ENCODE data around the gene MYO6. TPM values are rescaled to one million over a fixed set of nuclear protein-coding genes. Genes with fewer than 3 reads are reported as not detected.

Gene MYO6
- total RNA-seq, 3 donors from 2014 or later (not counting 1 experiment from before 2014, with no cell fraction given), result 3.7 to 9.2 (median 6.6) TPM

DNA sequence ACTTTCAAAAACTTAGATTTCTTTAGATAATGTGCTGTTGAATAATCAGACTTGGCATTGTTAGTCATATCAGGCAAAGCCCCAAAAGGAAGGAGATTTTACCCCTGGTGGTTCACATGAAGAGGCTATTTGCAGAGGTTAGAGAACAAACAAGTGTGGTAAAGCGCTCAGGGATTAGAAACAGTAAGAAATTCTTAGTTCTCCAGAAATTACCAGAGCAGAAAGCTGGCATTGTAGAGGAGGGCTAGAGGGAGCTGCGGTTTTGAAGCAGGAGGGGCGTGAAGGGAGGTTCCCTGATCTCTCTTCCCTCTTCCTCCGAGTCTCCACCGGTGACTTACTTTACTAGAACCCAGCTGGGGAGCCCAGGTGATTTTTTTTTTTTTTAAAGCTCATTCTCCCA, 10.2 kb downstream of the MYO6 start:
- H3K36me3 Mint-ChIP-seq, result no peaks in the 10 kb centered on the region
- H3K9me3 Mint-ChIP-seq, result no peaks in the 10 kb centered on the region
- H3K4me3 ChIP-seq (ENCODE audit: low read length), result no peak overlapping the region
- H3K27ac Mint-ChIP-seq, result no peak overlapping the region
- H3K4me1 ChIP-seq (ENCODE audit: control insufficient read depth, insufficient read depth, low read length), result no peaks in the 10 kb centered on the region
- ATAC-seq (no peak), DNase-seq (no peak)
- WGBS (ENCODE audit: insufficient coverage), result 37% methylated on average over 3 of the region's 5 CpGs
- no peaks in the 10 kb centered on the region for H3K36me3 ChIP-seq (ENCODE audit: control insufficient read depth, insufficient read depth, low read length)
- TF ChIP-seq, protein P1, sequence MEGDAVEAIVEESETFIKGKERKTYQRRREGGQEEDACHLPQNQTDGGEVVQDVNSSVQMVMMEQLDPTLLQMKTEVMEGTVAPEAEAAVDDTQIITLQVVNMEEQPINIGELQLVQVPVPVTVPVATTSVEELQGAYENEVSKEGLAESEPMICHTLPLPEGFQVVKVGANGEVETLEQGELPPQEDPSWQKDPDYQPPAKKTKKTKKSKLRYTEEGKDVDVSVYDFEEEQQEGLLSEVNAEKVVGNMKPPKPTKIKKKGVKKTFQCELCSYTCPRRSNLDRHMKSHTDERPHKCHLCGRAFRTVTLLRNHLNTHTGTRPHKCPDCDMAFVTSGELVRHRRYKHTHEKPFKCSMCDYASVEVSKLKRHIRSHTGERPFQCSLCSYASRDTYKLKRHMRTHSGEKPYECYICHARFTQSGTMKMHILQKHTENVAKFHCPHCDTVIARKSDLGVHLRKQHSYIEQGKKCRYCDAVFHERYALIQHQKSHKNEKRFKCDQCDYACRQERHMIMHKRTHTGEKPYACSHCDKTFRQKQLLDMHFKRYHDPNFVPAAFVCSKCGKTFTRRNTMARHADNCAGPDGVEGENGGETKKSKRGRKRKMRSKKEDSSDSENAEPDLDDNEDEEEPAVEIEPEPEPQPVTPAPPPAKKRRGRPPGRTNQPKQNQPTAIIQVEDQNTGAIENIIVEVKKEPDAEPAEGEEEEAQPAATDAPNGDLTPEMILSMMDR (IDR thresholded peaks at IDR 0.05), result no peak
- intact Hi-C loops (cut with micrococcal nuclease), result no loop called here
- H3K27me3 ChIP-seq (ENCODE audit: control insufficient read depth, insufficient read depth, low read length), result no peaks in the 10 kb centered on the region
- no peak overlapping the region for H3K4me3 Mint-ChIP-seq
- H3K27me3 Mint-ChIP-seq (ENCODE audit: low read depth in 2 of 2), result peaks cover 3 to 9% of the 10 kb centered on the region in 2 donors
- no peaks in the 10 kb centered on the region for H3K4me1 Mint-ChIP-seq
- H3K27ac ChIP-seq (ENCODE audit: low read length), result no peak overlapping the region
- H3K9me3 ChIP-seq (ENCODE audit: control insufficient read depth, insufficient read depth, low read length), result no peaks in the 10 kb centered on the region

DNA sequence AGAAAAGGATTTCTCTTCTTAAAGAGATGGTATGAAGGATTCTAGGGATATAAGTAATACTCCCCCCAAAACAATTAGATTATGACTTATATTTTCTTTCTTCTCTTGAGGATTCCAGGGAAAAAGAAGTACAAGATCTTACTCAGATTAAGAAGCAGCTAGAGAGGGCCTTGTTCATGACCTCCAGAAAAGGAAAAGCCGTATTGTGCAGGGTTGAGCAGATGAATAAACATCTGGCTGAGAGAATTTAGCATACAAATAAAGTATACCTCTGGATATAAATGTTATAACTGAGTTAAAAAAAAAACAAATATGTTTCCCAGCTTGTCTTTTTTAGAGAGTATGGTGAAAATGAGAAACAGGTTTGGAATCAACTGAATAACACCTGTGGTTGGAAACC, 11.3 kb downstream of the MYO6 start:
- Mint-ChIP-seq H3K9me3 (no peaks in the 10 kb centered on the region), H3K4me3 (no peak overlapping the region), H3K27me3 (ENCODE audit: low read depth in 2 of 2) (peaks cover 7 to 9% of the 10 kb centered on the region in 2 donors), H3K27ac (no peak overlapping the region), H3K4me1 (no peaks in the 10 kb centered on the region), H3K36me3 (no peaks in the 10 kb centered on the region)
- TF ChIP-seq, protein P1 (IDR thresholded peaks at IDR 0.05), result no peak
- 100% methylated on average over 1 of the region's 1 CpG for WGBS (ENCODE audit: insufficient coverage)
- DNase-seq, result no peak
- Histone ChIP-seq H3K27ac (ENCODE audit: low read length) (no peak overlapping the region), H3K27me3 (ENCODE audit: control insufficient read depth, insufficient read depth, low read length) (no peaks in the 10 kb centered on the region), H3K9me3 (ENCODE audit: control insufficient read depth, insufficient read depth, low read length) (no peaks in the 10 kb centered on the region), H3K36me3 (ENCODE audit: control insufficient read depth, insufficient read depth, low read length) (no peaks in the 10 kb centered on the region), H3K4me1 (ENCODE audit: control insufficient read depth, insufficient read depth, low read length) (no peaks in the 10 kb centered on the region), H3K4me3 (ENCODE audit: low read length) (no peak overlapping the region)
- intact Hi-C loops (cut with micrococcal nuclease), result no loop called here
- ATAC-seq, result no peak

DNA sequence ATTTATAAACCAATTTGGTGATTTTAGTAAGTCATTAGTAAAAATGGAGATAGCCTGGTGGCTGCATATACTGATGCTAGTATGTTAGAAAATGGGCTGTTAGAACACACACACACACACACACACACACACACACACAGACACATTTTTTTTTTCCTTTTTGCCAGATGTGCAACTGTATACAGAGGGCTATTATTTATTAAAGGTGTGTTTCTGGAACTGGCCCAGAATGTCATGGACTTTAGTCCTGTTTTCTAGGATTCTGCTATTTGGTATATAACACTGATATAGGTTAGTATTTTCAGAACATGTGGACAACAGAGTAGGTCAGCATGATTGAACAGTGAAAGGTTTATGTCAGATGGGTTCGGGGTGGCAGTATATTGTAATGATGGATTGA, 12.4 kb downstream of the MYO6 start:
- H3K27ac Mint-ChIP-seq, result no peak overlapping the region
- intact Hi-C loops (cut with micrococcal nuclease), result no loop called here
- H3K4me3 ChIP-seq (ENCODE audit: low read length), result no peak overlapping the region
- no peaks in the 10 kb centered on the region for H3K36me3 Mint-ChIP-seq
- DNase-seq (no peak), ATAC-seq (no peak)
- no peak overlapping the region for H3K27ac ChIP-seq (ENCODE audit: low read length)
- H3K9me3 Mint-ChIP-seq, result no peaks in the 10 kb centered on the region
- no peaks in the 10 kb centered on the region for H3K27me3 ChIP-seq (ENCODE audit: control insufficient read depth, insufficient read depth, low read length)
- no peaks in the 10 kb centered on the region for H3K9me3 ChIP-seq (ENCODE audit: control insufficient read depth, insufficient read depth, low read length)
- no peaks in the 10 kb centered on the region for H3K36me3 ChIP-seq (ENCODE audit: control insufficient read depth, insufficient read depth, low read length)
- no peaks in the 10 kb centered on the region for H3K4me1 ChIP-seq (ENCODE audit: control insufficient read depth, insufficient read depth, low read length)
- H3K4me3 Mint-ChIP-seq, result no peak overlapping the region
- TF ChIP-seq, protein P1 (IDR thresholded peaks at IDR 0.05), result no peak
- H3K4me1 Mint-ChIP-seq, result no peaks in the 10 kb centered on the region
- no CpG with 5 or more reads among the region's 1 CpG for WGBS (ENCODE audit: insufficient coverage)
- peaks cover 7 to 8% of the 10 kb centered on the region in 2 donors for H3K27me3 Mint-ChIP-seq (ENCODE audit: low read depth in 2 of 2)

DNA sequence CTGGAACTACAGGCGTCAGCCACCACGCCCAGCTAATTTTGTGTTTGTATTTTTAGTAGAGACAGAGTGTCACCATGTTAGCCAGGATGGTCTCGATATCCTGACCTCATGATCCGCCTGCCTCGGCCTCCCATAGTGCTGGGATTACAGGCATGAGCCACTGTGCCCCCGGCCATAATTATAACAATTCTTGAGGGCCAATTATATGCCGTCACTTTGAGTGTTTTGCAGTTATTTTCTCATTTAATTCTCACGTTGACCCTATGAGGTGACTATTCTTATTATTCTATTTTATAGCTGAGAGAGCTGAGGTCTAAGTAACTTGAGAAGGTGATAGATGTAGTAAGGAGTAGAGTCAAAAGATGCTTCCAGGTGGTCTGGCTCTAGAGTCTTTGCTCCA, 13.0 kb downstream of the MYO6 start:
- Histone ChIP-seq H3K27me3 (ENCODE audit: control insufficient read depth, insufficient read depth, low read length) (no peaks in the 10 kb centered on the region), H3K4me1 (ENCODE audit: control insufficient read depth, insufficient read depth, low read length) (no peaks in the 10 kb centered on the region), H3K4me3 (ENCODE audit: low read length) (no peak overlapping the region), H3K27ac (ENCODE audit: low read length) (no peak overlapping the region), H3K36me3 (ENCODE audit: control insufficient read depth, insufficient read depth, low read length) (no peaks in the 10 kb centered on the region), H3K9me3 (ENCODE audit: control insufficient read depth, insufficient read depth, low read length) (no peaks in the 10 kb centered on the region)
- Mint-ChIP-seq H3K27me3 (ENCODE audit: low read depth in 2 of 2) (peaks cover 7 to 8% of the 10 kb centered on the region in 2 donors), H3K4me1 (no peaks in the 10 kb centered on the region), H3K9me3 (no peaks in the 10 kb centered on the region), H3K27ac (no peak overlapping the region), H3K36me3 (no peaks in the 10 kb centered on the region), H3K4me3 (no peak overlapping the region)
- ATAC-seq, result no peak
- 93% methylated on average over 6 of the region's 8 CpGs for WGBS (ENCODE audit: insufficient coverage)
- no peak for DNase-seq
- TF ChIP-seq, protein P1 (IDR thresholded peaks at IDR 0.05), result no peak
- intact Hi-C loops (cut with micrococcal nuclease), result no loop called here

Measured in natural killer cell (primary cell).